HCT116 (cell line): Measurements from ENCODE around the gene CDH2. TPM values are rescaled to one million over a fixed set of nuclear protein-coding genes. Genes with fewer than 3 reads are reported as not detected.

Experiments used
- ATAC-seq: fragments of 200-7000 bp; cut with Tn5 transposase; 2 replicates; pipeline ENCODE4 v1.9.1; 2020; ENCODE audit warnings: mild to moderate bottlenecking, moderate library complexity
- BruUV-seq: library from RNA; stranded (reverse); fragments of 400-500 nt; replicated peaks from 2 replicates; lab custom pipeline; 2021; lab: Mats Ljungman, UMichigan
- CTCF ChIA-PET: fragments of 300-600 bp; sonication (Branson Sonifier 250); formaldehyde crosslinking; loops from one replicate; lab custom pipeline; 2021; ENCODE audit warnings: antibody characterized with exemption; lab: Charles Lee
- POLR2A ChIA-PET: fragments of 300-600, 350-600 bp; sonication (Branson Sonifier 250); formaldehyde crosslinking; loops from one replicate; lab custom pipeline; 2021; ENCODE audit warnings: antibody characterized with exemption; lab: Charles Lee
- RAD21 ChIA-PET, 2 experiments: fragments of 300-600 bp; sonication (Branson Sonifier 250); formaldehyde crosslinking; loops; one replicate each; lab custom pipeline; 2023; ENCODE audit warnings: low total read pairs in 2 of 2; ENCODE audit not compliant: uncharacterized antibody in 2 of 2, unreplicated experiment in 2 of 2, low non-redundant PET in 1 of 2; lab: Charles Lee
- DNase-seq: peaks from one replicate; pipeline ENCODE4 v3.0.0-alpha.2; 2010; ENCODE audit warnings: low read depth, low spot score
- H2AFZ ChIP-seq: fragments of 200-600 bp; shearing (Covaris generic), sonication (generic); 2 replicates; pipeline ENCODE4 v1.6.1; 2017; ENCODE audit warnings: low read depth, mixed run types, mixed read lengths, antibody characterized with exemption, low read length; ENCODE audit not compliant: poor library complexity, severe bottlenecking
- H3K27ac ChIP-seq: 2 replicates; pipeline ENCODE4 v1.5.1; 2012; ENCODE audit warnings: low read depth, low read length
- H3K27me3 ChIP-seq: fragments of 200-600 bp; sonication (generic); 2 replicates; pipeline ENCODE4 v1.6.1; 2016; ENCODE audit warnings: mixed run types, low read length, mixed read lengths; ENCODE audit not compliant: insufficient read depth
- H3K36me3 ChIP-seq, 2 experiments: fragments of 200-500 bp in 1 of 2; fragments of 200-600 bp in 1 of 2; sonication (Bioruptor generic) in 1 of 2; sonication (generic) in 1 of 2; 2 replicates each; pipeline versions ENCODE4 v1.5.1 to v1.6.1; 2014 to 2016; ENCODE audit warnings: low read length in 2 of 2, inconsistent platforms in 1 of 2, mixed read lengths in 1 of 2, mixed run types in 1 of 2; ENCODE audit not compliant: insufficient read depth in 2 of 2, control insufficient read depth in 1 of 2
- H3K4me1 ChIP-seq, 2 experiments: fragments of 200-600 bp in 1 of 2; sonication (generic) in 1 of 2; 2 replicates each; pipeline versions ENCODE4 v1.5.1 to v1.6.1; 2012 to 2017; ENCODE audit warnings: low read length in 2 of 2, inconsistent platforms in 1 of 2, mild to moderate bottlenecking in 1 of 2, mixed read lengths in 1 of 2, mixed run types in 1 of 2, moderate library complexity in 1 of 2; ENCODE audit not compliant: insufficient read depth in 2 of 2, control insufficient read depth in 1 of 2
- H3K4me2 ChIP-seq: fragments of 200-600 bp; sonication (generic); 2 replicates; pipeline ENCODE4 v1.6.1; 2017; ENCODE audit warnings: mixed run types, low read length, mixed read lengths
- H3K4me3 ChIP-seq, 2 experiments: fragments of 200-600 bp in 1 of 2; sonication (generic) in 1 of 2; replicated peaks in 1 of 2; 2 replicates each; pipeline ENCODE4 v1.5.1; 2011 to 2016; ENCODE audit warnings: low read length in 2 of 2, control low read depth in 1 of 2, low read depth in 1 of 2, mild to moderate bottlenecking in 1 of 2, mixed read lengths in 1 of 2, mixed run types in 1 of 2
- H3K79me2 ChIP-seq: fragments of 200-600 bp; sonication (generic); 2 replicates; pipeline ENCODE4 v1.6.1; 2017; ENCODE audit warnings: mild to moderate bottlenecking, mixed run types, low read length, moderate library complexity, mixed read lengths; ENCODE audit not compliant: insufficient read depth
- H3K9ac ChIP-seq: fragments of 200-600 bp; sonication (generic); 2 replicates; pipeline ENCODE4 v1.6.1; 2016; ENCODE audit warnings: low read length, mixed read lengths
- H3K9me2 ChIP-seq: fragments of 200-600 bp; sonication (generic), shearing (Covaris generic); 2 replicates; pipeline ENCODE4 v1.6.1; 2017; ENCODE audit warnings: mixed run types, mild to moderate bottlenecking, moderate library complexity; ENCODE audit not compliant: insufficient read depth
- H3K9me3 ChIP-seq, 2 experiments: fragments of 200-500 bp in 1 of 2; fragments of 200-600 bp in 1 of 2; sonication (Bioruptor generic) in 1 of 2; sonication (generic) in 1 of 2; 2 replicates each; pipeline ENCODE4 v1.6.1; 2014 to 2017; ENCODE audit warnings: low read length in 2 of 2, mixed read lengths in 2 of 2, inconsistent platforms in 1 of 2, low read depth in 1 of 2, mild to moderate bottlenecking in 1 of 2, mixed run types in 1 of 2, moderate library complexity in 1 of 2; ENCODE audit not compliant: control insufficient read depth in 1 of 2, insufficient read depth in 1 of 2
- H4K20me1 ChIP-seq: fragments of 200-600 bp; sonication (generic), shearing (Covaris generic); 2 replicates; pipeline ENCODE4 v1.6.1; 2017; ENCODE audit warnings: mixed run types, mild to moderate bottlenecking, moderate library complexity; ENCODE audit not compliant: insufficient read depth
- CEBPB ChIP-seq: IDR thresholded peaks from 2 replicates; pipeline ENCODE4 v1.6.1; 2012; ENCODE audit warnings: low read depth
- ELF1 ChIP-seq: IDR thresholded peaks from 2 replicates; pipeline ENCODE4 v1.6.1; 2012; ENCODE audit warnings: low read depth, borderline replicate concordance
- RAD21 ChIP-seq: IDR thresholded peaks from 2 replicates; pipeline ENCODE4 v1.6.1; 2012; ENCODE audit warnings: low read depth, mild to moderate bottlenecking
- ZFX ChIP-seq: fragments of 450-650 bp; IDR thresholded peaks from 2 replicates; pipeline ENCODE4 v1.6.1; 2017
- intact Hi-C: fragments of 100-400 bp; cut with micrococcal nuclease; formaldehyde crosslinking; loops from 2 replicates; pipeline ENCODE4 v1.10.0; 2022
- total RNA-seq: library from RNA; stranded (reverse); gene quantifications from one replicate; pipeline ENCODE4 v1.2.1, GENCODE V29; 2021; ENCODE audit not compliant: unreplicated experiment
- TF ChIP-seq, protein P1 (sequence below): IDR thresholded peaks from 2 replicates; pipeline ENCODE4 v1.6.1; 2012; ENCODE audit warnings: low read depth

Gene CDH2
- total RNA-seq, 1 experiment from 2014 or later, result 0.15 TPM

DNA sequence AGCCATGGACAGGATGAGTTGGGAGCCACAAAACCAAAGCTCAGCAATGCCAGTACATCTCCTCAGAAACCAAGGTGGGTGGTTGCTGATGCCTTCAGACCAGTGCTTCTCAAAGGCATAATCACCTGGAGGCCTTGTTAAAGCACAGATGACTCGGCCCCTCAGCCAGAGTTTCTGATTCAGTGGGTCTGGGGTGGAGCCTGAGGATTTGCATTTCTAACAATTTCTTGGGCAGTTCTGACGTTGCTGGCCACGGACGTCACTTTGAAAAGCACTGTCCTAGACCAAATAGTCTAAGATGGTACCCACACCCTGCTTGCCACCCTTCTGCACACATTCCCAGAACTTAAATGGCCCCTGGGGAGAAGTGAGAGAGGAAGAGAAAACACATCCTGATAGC, 24.1 kb upstream of the CDH2 start:
- Histone ChIP-seq H2AFZ (no peak overlapping the region), H3K36me3 (no peaks in the 10 kb centered on the region), H3K79me2 (no peaks in the 10 kb centered on the region), H3K4me3 (no peak overlapping the region), H3K9ac (no peak overlapping the region), H4K20me1 (no peaks in the 10 kb centered on the region), H3K27me3 (no peaks in the 10 kb centered on the region), H3K4me1 (peaks cover 0 to 11% of the 10 kb centered on the region in 2 experiments; a peak in 1 of 4 replicates), H3K27ac (no peak overlapping the region), H3K4me2 (no peak overlapping the region), H3K9me3 (no peaks in the 10 kb centered on the region; a peak in 1 of 4 replicates), H3K9me2 (no peaks in the 10 kb centered on the region)
- CTCF ChIA-PET, result no interaction called here
- DNase-seq, result no peak
- no TSS peak for BruUV-seq
- RAD21 ChIA-PET, result no interaction called here
- TF ChIP-seq, protein P1, sequence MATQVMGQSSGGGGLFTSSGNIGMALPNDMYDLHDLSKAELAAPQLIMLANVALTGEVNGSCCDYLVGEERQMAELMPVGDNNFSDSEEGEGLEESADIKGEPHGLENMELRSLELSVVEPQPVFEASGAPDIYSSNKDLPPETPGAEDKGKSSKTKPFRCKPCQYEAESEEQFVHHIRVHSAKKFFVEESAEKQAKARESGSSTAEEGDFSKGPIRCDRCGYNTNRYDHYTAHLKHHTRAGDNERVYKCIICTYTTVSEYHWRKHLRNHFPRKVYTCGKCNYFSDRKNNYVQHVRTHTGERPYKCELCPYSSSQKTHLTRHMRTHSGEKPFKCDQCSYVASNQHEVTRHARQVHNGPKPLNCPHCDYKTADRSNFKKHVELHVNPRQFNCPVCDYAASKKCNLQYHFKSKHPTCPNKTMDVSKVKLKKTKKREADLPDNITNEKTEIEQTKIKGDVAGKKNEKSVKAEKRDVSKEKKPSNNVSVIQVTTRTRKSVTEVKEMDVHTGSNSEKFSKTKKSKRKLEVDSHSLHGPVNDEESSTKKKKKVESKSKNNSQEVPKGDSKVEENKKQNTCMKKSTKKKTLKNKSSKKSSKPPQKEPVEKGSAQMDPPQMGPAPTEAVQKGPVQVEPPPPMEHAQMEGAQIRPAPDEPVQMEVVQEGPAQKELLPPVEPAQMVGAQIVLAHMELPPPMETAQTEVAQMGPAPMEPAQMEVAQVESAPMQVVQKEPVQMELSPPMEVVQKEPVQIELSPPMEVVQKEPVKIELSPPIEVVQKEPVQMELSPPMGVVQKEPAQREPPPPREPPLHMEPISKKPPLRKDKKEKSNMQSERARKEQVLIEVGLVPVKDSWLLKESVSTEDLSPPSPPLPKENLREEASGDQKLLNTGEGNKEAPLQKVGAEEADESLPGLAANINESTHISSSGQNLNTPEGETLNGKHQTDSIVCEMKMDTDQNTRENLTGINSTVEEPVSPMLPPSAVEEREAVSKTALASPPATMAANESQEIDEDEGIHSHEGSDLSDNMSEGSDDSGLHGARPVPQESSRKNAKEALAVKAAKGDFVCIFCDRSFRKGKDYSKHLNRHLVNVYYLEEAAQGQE, result no peak
- ATAC-seq, result no peak
- intact Hi-C loops, result no loop called here
- POLR2A ChIA-PET, result no interaction called here

DNA sequence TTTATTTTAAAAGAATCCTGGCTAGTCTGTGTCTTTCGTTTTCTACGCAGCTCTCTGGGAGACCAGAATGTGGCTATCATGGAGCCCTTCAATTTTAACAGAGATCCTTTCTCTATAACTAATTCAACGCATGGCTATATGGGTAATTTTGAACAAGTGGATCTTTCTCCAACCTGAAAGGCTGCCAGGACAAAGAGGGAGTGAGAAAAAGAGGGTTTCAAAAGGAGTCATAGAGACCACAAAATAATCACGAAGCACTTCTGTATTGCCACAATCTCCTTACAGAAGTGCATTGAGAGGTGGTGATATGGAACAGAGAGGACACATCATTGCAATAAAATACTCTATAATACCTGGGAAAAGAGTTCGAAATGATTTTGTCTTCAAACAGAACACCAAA, 21.7 kb upstream of the CDH2 start:
- no peaks in the 10 kb centered on the region for H3K9me2 ChIP-seq
- H2AFZ ChIP-seq, result no peak overlapping the region
- no peak overlapping the region for H3K27ac ChIP-seq
- no peak overlapping the region for H3K4me2 ChIP-seq
- no peaks in the 10 kb centered on the region for H3K36me3 ChIP-seq
- H3K4me3 ChIP-seq, result no peak overlapping the region
- no peak for TF ChIP-seq CEBPB
- TF ChIP-seq ZFX, result no peak
- no peak for TF ChIP-seq ELF1
- no peak for TF ChIP-seq RAD21
- TF ChIP-seq, protein P1, result no peak
- no peaks in the 10 kb centered on the region for H3K79me2 ChIP-seq
- no peak overlapping the region for H3K9ac ChIP-seq
- CTCF ChIA-PET, result no interaction called here
- POLR2A ChIA-PET, result no interaction called here
- H3K4me1 ChIP-seq, result no peaks in the 10 kb centered on the region
- RAD21 ChIA-PET, result no interaction called here
- no peaks in the 10 kb centered on the region for H3K27me3 ChIP-seq
- no TSS peak for BruUV-seq
- ATAC-seq (no peak), DNase-seq (no peak)
- intact Hi-C loops, result no loop called here
- no peaks in the 10 kb centered on the region for H4K20me1 ChIP-seq
- H3K9me3 ChIP-seq, result no peaks in the 10 kb centered on the region
